HCT116 (cell line): ENCODE measurements around the gene GRK6. TPM values are rescaled to one million over a fixed set of nuclear protein-coding genes. Genes with fewer than 3 reads are reported as not detected.

Experiments used
- ATAC-seq: fragments of 200-7000 bp; cut with Tn5 transposase; 2 replicates; pipeline ENCODE4 v1.9.1; 2020; ENCODE audit warnings: mild to moderate bottlenecking, moderate library complexity
- BruUV-seq: library from RNA; stranded (reverse); fragments of 400-500 nt; replicated peaks from 2 replicates; lab custom pipeline; 2021; lab: Mats Ljungman, UMichigan
- CTCF ChIA-PET: fragments of 300-600 bp; sonication (Branson Sonifier 250); formaldehyde crosslinking; loops from one replicate; lab custom pipeline; 2021; ENCODE audit warnings: antibody characterized with exemption; lab: Charles Lee
- POLR2A ChIA-PET: fragments of 300-600, 350-600 bp; sonication (Branson Sonifier 250); formaldehyde crosslinking; loops from one replicate; lab custom pipeline; 2021; ENCODE audit warnings: antibody characterized with exemption; lab: Charles Lee
- RAD21 ChIA-PET, 2 experiments: fragments of 300-600 bp; sonication (Branson Sonifier 250); formaldehyde crosslinking; loops; one replicate each; lab custom pipeline; 2023; ENCODE audit warnings: low total read pairs in 2 of 2; ENCODE audit not compliant: uncharacterized antibody in 2 of 2, unreplicated experiment in 2 of 2, low non-redundant PET in 1 of 2; lab: Charles Lee
- DNase-seq: peaks from one replicate; pipeline ENCODE4 v3.0.0-alpha.2; 2010; ENCODE audit warnings: low read depth, low spot score
- H2AFZ ChIP-seq: fragments of 200-600 bp; shearing (Covaris generic), sonication (generic); 2 replicates; pipeline ENCODE4 v1.6.1; 2017; ENCODE audit warnings: low read depth, mixed run types, mixed read lengths, antibody characterized with exemption, low read length; ENCODE audit not compliant: poor library complexity, severe bottlenecking
- H3K27ac ChIP-seq: 2 replicates; pipeline ENCODE4 v1.5.1; 2012; ENCODE audit warnings: low read depth, low read length
- H3K27me3 ChIP-seq: fragments of 200-600 bp; sonication (generic); 2 replicates; pipeline ENCODE4 v1.6.1; 2016; ENCODE audit warnings: mixed run types, low read length, mixed read lengths; ENCODE audit not compliant: insufficient read depth
- H3K36me3 ChIP-seq, 2 experiments: fragments of 200-500 bp in 1 of 2; fragments of 200-600 bp in 1 of 2; sonication (Bioruptor generic) in 1 of 2; sonication (generic) in 1 of 2; 2 replicates each; pipeline versions ENCODE4 v1.5.1 to v1.6.1; 2014 to 2016; ENCODE audit warnings: low read length in 2 of 2, inconsistent platforms in 1 of 2, mixed read lengths in 1 of 2, mixed run types in 1 of 2; ENCODE audit not compliant: insufficient read depth in 2 of 2, control insufficient read depth in 1 of 2
- H3K4me1 ChIP-seq, 2 experiments: fragments of 200-600 bp in 1 of 2; sonication (generic) in 1 of 2; 2 replicates each; pipeline versions ENCODE4 v1.5.1 to v1.6.1; 2012 to 2017; ENCODE audit warnings: low read length in 2 of 2, inconsistent platforms in 1 of 2, mild to moderate bottlenecking in 1 of 2, mixed read lengths in 1 of 2, mixed run types in 1 of 2, moderate library complexity in 1 of 2; ENCODE audit not compliant: insufficient read depth in 2 of 2, control insufficient read depth in 1 of 2
- H3K4me2 ChIP-seq: fragments of 200-600 bp; sonication (generic); 2 replicates; pipeline ENCODE4 v1.6.1; 2017; ENCODE audit warnings: mixed run types, low read length, mixed read lengths
- H3K4me3 ChIP-seq, 2 experiments: fragments of 200-600 bp in 1 of 2; sonication (generic) in 1 of 2; replicated peaks in 1 of 2; 2 replicates each; pipeline ENCODE4 v1.5.1; 2011 to 2016; ENCODE audit warnings: low read length in 2 of 2, control low read depth in 1 of 2, low read depth in 1 of 2, mild to moderate bottlenecking in 1 of 2, mixed read lengths in 1 of 2, mixed run types in 1 of 2
- H3K79me2 ChIP-seq: fragments of 200-600 bp; sonication (generic); 2 replicates; pipeline ENCODE4 v1.6.1; 2017; ENCODE audit warnings: mild to moderate bottlenecking, mixed run types, low read length, moderate library complexity, mixed read lengths; ENCODE audit not compliant: insufficient read depth
- H3K9ac ChIP-seq: fragments of 200-600 bp; sonication (generic); 2 replicates; pipeline ENCODE4 v1.6.1; 2016; ENCODE audit warnings: low read length, mixed read lengths
- H3K9me2 ChIP-seq: fragments of 200-600 bp; sonication (generic), shearing (Covaris generic); 2 replicates; pipeline ENCODE4 v1.6.1; 2017; ENCODE audit warnings: mixed run types, mild to moderate bottlenecking, moderate library complexity; ENCODE audit not compliant: insufficient read depth
- H3K9me3 ChIP-seq, 2 experiments: fragments of 200-500 bp in 1 of 2; fragments of 200-600 bp in 1 of 2; sonication (Bioruptor generic) in 1 of 2; sonication (generic) in 1 of 2; 2 replicates each; pipeline ENCODE4 v1.6.1; 2014 to 2017; ENCODE audit warnings: low read length in 2 of 2, mixed read lengths in 2 of 2, inconsistent platforms in 1 of 2, low read depth in 1 of 2, mild to moderate bottlenecking in 1 of 2, mixed run types in 1 of 2, moderate library complexity in 1 of 2; ENCODE audit not compliant: control insufficient read depth in 1 of 2, insufficient read depth in 1 of 2
- H4K20me1 ChIP-seq: fragments of 200-600 bp; sonication (generic), shearing (Covaris generic); 2 replicates; pipeline ENCODE4 v1.6.1; 2017; ENCODE audit warnings: mixed run types, mild to moderate bottlenecking, moderate library complexity; ENCODE audit not compliant: insufficient read depth
- CBX3 ChIP-seq: IDR thresholded peaks from 2 replicates; pipeline ENCODE4 v1.6.1; 2012; ENCODE audit warnings: low read depth
- CEBPB ChIP-seq: IDR thresholded peaks from 2 replicates; pipeline ENCODE4 v1.6.1; 2012; ENCODE audit warnings: low read depth
- CTCF ChIP-seq, 3 experiments: fragments of 200-600 bp in 1 of 3; sonication (generic) in 1 of 3; IDR thresholded peaks in 2 of 3; conservative IDR thresholded peaks in 1 of 3; 2 replicates each; pipeline ENCODE4 v1.5.1; 2012 to 2017; ENCODE audit warnings: low read depth in 2 of 3, low read length in 2 of 3, antibody characterized with exemption in 1 of 3, borderline replicate concordance in 1 of 3, control low read depth in 1 of 3, mild to moderate bottlenecking in 1 of 3, mixed read lengths in 1 of 3, mixed run types in 1 of 3, moderate library complexity in 1 of 3; ENCODE audit not compliant: insufficient read depth in 1 of 3
- EGR1 ChIP-seq: IDR thresholded peaks from 2 replicates; pipeline ENCODE4 v1.6.1; 2012; ENCODE audit warnings: low read depth
- EZH2 ChIP-seq: fragments of 200-600 bp; sonication (generic); IDR thresholded peaks from 2 replicates; pipeline ENCODE4 v1.6.1; 2017; ENCODE audit warnings: antibody characterized with exemption, mixed run types
- EZH2phosphoT487 ChIP-seq: fragments of 200-600 bp; IDR thresholded peaks from 2 replicates; pipeline ENCODE4 v1.6.1; 2018; ENCODE audit warnings: antibody characterized with exemption, borderline replicate concordance
- JUND ChIP-seq: IDR thresholded peaks from 2 replicates; pipeline ENCODE4 v1.6.1; 2012
- POLR2AphosphoS5 ChIP-seq: IDR thresholded peaks from 2 replicates; pipeline ENCODE4 v1.6.1; 2011; ENCODE audit warnings: mild to moderate bottlenecking, low read depth, low read length, moderate library complexity
- RAD21 ChIP-seq: IDR thresholded peaks from 2 replicates; pipeline ENCODE4 v1.6.1; 2012; ENCODE audit warnings: low read depth, mild to moderate bottlenecking
- SIN3A ChIP-seq: IDR thresholded peaks from 2 replicates; pipeline ENCODE4 v1.6.1; 2012; ENCODE audit warnings: low read depth
- SP1 ChIP-seq: IDR thresholded peaks from 2 replicates; pipeline ENCODE4 v1.6.1; 2012; ENCODE audit warnings: low read depth
- SRF ChIP-seq: IDR thresholded peaks from 2 replicates; pipeline ENCODE4 v1.6.1; 2012; ENCODE audit warnings: low read depth
- TCF7L2 ChIP-seq: IDR thresholded peaks from 2 replicates; pipeline ENCODE4 v1.7.0; 2011; ENCODE audit warnings: borderline replicate concordance, inconsistent platforms; ENCODE audit not compliant: insufficient read depth, insufficient read length; ENCODE audit errors: extremely low read depth
- YY1 ChIP-seq: IDR thresholded peaks from 2 replicates; pipeline ENCODE4 v1.6.1; 2011; ENCODE audit warnings: low read length, low read depth, moderate library complexity, mild to moderate bottlenecking; ENCODE audit not compliant: insufficient replicate concordance; ENCODE audit errors: extremely low read depth
- ZFX ChIP-seq: fragments of 450-650 bp; IDR thresholded peaks from 2 replicates; pipeline ENCODE4 v1.6.1; 2017
- ZNF274 ChIP-seq: fragments of 200-500 bp; sonication (Bioruptor generic); IDR thresholded peaks from 2 replicates; pipeline ENCODE4 v1.6.1; 2014; ENCODE audit warnings: mild to moderate bottlenecking, low read depth, low read length, inconsistent platforms
- intact Hi-C: fragments of 100-400 bp; cut with micrococcal nuclease; formaldehyde crosslinking; loops from 2 replicates; pipeline ENCODE4 v1.10.0; 2022
- total RNA-seq: library from RNA; stranded (reverse); gene quantifications from one replicate; pipeline ENCODE4 v1.2.1, GENCODE V29; 2021; ENCODE audit not compliant: unreplicated experiment
- TF ChIP-seq, protein P1 (sequence below): IDR thresholded peaks from 2 replicates; pipeline ENCODE4 v1.6.1; 2011; ENCODE audit warnings: mild to moderate bottlenecking, low read length, moderate library complexity; ENCODE audit not compliant: insufficient replicate concordance; ENCODE audit errors: extremely low read depth
- TF ChIP-seq, protein P2 (sequence below): IDR thresholded peaks from 2 replicates; pipeline ENCODE4 v1.6.1; 2012
- TF ChIP-seq, protein P3 (sequence below): IDR thresholded peaks from 2 replicates; pipeline ENCODE4 v1.6.1; 2012; ENCODE audit warnings: low read depth

Gene GRK6
- total RNA-seq, 1 experiment from 2014 or later: 89.3 TPM

DNA sequence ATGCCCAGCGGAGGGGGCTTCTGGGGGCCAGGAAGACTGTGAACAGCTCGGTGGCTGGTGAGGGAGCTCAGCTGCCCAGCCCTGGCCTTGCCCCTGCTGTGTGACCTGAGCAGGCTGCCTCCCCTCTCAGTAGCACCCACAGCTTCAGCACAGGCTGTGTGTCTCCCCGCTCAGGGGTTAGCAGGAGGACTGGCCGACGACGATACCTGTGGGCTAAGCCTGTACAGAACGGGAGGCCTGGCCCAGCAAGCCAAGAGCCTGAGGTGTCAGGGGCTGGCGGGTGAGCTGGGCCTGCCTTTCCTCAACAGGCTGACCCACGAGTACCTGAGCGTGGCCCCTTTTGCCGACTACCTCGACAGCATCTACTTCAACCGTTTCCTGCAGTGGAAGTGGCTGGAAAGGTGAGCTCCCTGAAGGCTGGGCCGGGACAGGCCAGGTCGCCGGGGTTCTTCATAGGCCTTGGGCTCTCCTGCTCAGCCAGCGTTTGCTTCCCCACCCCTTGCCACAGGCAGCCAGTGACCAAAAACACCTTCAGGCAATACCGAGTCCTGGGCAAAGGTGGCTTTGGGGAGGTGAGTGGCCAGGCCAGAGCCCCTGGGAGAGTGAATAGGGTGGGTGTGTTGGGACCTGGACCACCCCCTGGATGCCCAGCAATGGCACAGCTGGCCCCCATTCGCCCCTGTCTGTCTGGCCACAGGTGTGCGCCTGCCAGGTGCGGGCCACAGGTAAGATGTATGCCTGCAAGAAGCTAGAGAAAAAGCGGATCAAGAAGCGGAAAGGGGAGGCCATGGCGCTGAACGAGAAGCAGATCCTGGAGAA lies 6.6 kb downstream of the GRK6 start:
- H3K4me1 ChIP-seq: peaks cover 1 to 17% of the 10 kb centered on the region in 2 experiments; a peak in 3 of 4 replicates
- no peak overlapping the region for H3K27ac ChIP-seq
- RAD21 ChIA-PET: no interaction called here
- no peak overlapping the region for H2AFZ ChIP-seq
- POLR2A ChIA-PET: interaction anchor here (1.3 kb wide), 1 partner anchor 42 kb away, joined by 3 read pairs; no protein-coding TSS in a partner anchor
- no peaks in the 10 kb centered on the region for H3K9me3 ChIP-seq
- CTCF ChIA-PET: interaction anchor here (1.3 kb wide), 1 partner anchor 29 kb away, joined by 4 read pairs; no protein-coding TSS in a partner anchor
- H3K4me3 ChIP-seq: no peak overlapping the region
- no TSS peak for BruUV-seq
- no peak overlapping the region for H3K9ac ChIP-seq
- H3K4me2 ChIP-seq: no peak overlapping the region
- ATAC-seq: no peak
- H3K79me2 ChIP-seq: peaks cover 25% of the 10 kb centered on the region
- no peaks in the 10 kb centered on the region for H3K27me3 ChIP-seq
- peaks cover 25 to 41% of the 10 kb centered on the region in 2 experiments; a peak in 3 of 4 replicates for H3K36me3 ChIP-seq
- H3K9me2 ChIP-seq: no peaks in the 10 kb centered on the region
- intact Hi-C loops: no loop called here
- no peaks in the 10 kb centered on the region for H4K20me1 ChIP-seq
- DNase-seq: no peak
- TF ChIP-seq SRF (no peak), ZNF274 (no peak), YY1 (no peak), TCF7L2 (no peak), ZFX (no peak), CEBPB (no peak), EZH2phosphoT487 (no peak), CBX3 (no peak), CTCF (IDR thresholded peaks at IDR 0.05 in 2 of 3, conservative IDR thresholded peaks at IDR 0.05 in 1 of 3; ENCODE audit: borderline replicate concordance in 1 of 3, insufficient read depth in 1 of 3, low read depth in 2 of 3, low read length in 2 of 3) (no peak), SIN3A (no peak), EZH2 (no peak), EGR1 (no peak), POLR2AphosphoS5 (no peak), RAD21 (no peak), SP1 (no peak), JUND (no peak)
- TF ChIP-seq, protein P1, sequence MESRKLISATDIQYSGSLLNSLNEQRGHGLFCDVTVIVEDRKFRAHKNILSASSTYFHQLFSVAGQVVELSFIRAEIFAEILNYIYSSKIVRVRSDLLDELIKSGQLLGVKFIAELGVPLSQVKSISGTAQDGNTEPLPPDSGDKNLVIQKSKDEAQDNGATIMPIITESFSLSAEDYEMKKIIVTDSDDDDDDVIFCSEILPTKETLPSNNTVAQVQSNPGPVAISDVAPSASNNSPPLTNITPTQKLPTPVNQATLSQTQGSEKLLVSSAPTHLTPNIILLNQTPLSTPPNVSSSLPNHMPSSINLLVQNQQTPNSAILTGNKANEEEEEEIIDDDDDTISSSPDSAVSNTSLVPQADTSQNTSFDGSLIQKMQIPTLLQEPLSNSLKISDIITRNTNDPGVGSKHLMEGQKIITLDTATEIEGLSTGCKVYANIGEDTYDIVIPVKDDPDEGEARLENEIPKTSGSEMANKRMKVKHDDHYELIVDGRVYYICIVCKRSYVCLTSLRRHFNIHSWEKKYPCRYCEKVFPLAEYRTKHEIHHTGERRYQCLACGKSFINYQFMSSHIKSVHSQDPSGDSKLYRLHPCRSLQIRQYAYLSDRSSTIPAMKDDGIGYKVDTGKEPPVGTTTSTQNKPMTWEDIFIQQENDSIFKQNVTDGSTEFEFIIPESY: no peak
- TF ChIP-seq, protein P2, sequence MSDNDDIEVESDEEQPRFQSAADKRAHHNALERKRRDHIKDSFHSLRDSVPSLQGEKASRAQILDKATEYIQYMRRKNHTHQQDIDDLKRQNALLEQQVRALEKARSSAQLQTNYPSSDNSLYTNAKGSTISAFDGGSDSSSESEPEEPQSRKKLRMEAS: no peak
- TF ChIP-seq, protein P3, sequence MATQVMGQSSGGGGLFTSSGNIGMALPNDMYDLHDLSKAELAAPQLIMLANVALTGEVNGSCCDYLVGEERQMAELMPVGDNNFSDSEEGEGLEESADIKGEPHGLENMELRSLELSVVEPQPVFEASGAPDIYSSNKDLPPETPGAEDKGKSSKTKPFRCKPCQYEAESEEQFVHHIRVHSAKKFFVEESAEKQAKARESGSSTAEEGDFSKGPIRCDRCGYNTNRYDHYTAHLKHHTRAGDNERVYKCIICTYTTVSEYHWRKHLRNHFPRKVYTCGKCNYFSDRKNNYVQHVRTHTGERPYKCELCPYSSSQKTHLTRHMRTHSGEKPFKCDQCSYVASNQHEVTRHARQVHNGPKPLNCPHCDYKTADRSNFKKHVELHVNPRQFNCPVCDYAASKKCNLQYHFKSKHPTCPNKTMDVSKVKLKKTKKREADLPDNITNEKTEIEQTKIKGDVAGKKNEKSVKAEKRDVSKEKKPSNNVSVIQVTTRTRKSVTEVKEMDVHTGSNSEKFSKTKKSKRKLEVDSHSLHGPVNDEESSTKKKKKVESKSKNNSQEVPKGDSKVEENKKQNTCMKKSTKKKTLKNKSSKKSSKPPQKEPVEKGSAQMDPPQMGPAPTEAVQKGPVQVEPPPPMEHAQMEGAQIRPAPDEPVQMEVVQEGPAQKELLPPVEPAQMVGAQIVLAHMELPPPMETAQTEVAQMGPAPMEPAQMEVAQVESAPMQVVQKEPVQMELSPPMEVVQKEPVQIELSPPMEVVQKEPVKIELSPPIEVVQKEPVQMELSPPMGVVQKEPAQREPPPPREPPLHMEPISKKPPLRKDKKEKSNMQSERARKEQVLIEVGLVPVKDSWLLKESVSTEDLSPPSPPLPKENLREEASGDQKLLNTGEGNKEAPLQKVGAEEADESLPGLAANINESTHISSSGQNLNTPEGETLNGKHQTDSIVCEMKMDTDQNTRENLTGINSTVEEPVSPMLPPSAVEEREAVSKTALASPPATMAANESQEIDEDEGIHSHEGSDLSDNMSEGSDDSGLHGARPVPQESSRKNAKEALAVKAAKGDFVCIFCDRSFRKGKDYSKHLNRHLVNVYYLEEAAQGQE: no peak
